TTC549 (cell line): ENCODE data around the gene GRAPL.
"Not testable (repeated sequence)": the region's sequence is repeated elsewhere in the genome, so short reads cannot be mapped to it uniquely, and the experiment has no call there.

Source experiments
- FAIRE-seq: peaks from 2 replicates; lab custom pipeline; 2012; peaks lifted over from hg19 to GRCh38; lab: Jason Lieb, UNC

The GRAPL gene

GRCh38 chr17:19189781-19190405, 62.5 kb downstream of the GRAPL start:
- FAIRE-seq = not testable (repeated sequence)

GRCh38 chr17:19196382-19197204, 69.2 kb downstream of the GRAPL start:
- FAIRE-seq = not testable (repeated sequence)

GRCh38 chr17:19202448-19202847, 75.1 kb downstream of the GRAPL start:
- not testable (repeated sequence) for FAIRE-seq

DNA sequence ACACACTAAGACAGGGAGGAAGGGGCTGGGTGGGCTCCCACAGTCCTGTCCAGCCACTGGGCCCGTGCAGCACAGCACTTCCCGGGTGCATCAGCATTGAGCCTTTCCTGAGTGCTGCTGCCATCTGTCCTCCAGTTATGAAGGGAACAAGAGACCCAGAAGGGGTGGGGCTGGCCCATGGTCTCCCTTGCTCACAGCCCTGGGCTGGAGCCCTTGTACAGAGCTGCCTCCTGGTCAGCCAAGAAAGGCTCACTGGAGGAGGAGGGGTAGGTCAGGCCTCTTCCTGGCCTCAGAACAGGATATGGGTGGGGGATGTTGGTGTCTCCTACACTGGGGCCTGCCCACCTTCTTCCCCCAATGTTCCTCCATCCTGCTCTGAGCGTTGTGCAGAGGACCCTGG, 76.0 kb downstream of the GRAPL start:
- FAIRE-seq = not testable (repeated sequence)
